Spleen (tissue), 11 donors: ENCODE results near the gene ZNF839. TPM values are rescaled to one million over a fixed set of nuclear protein-coding genes. Genes with fewer than 3 reads are reported as not detected.

ENCODE experiments used
- DNase-seq: peaks from one replicate; pipeline ENCODE4 v3.0.0-alpha.2; 2020
- H3K27ac ChIP-seq, 8 donors: fragments of 200-600 bp; sonication (generic) in 7 of 8; 1 replicate in 4 of 8; 2 replicates in 4 of 8; pipeline versions ENCODE4 v1.5.0 to v1.8.0; 2016 to 2021; ENCODE audit warnings: inconsistent platforms in 4 of 8, mild to moderate bottlenecking in 4 of 8, moderate library complexity in 1 of 8
- H3K27me3 ChIP-seq, 7 donors: fragments of 200-600 bp; sonication (generic) in 6 of 7; replicated peaks in 1 of 7; 1 replicate in 4 of 7; 2 replicates in 3 of 7; pipeline versions ENCODE4 v1.5.0 to v1.8.0; 2016 to 2021; ENCODE audit warnings: inconsistent platforms in 3 of 7, mild to moderate bottlenecking in 1 of 7
- H3K36me3 ChIP-seq, 6 donors: fragments of 200-600 bp; sonication (generic) in 5 of 6; 1 replicate in 4 of 6; 2 replicates in 2 of 6; pipeline versions ENCODE4 v1.5.0 to v1.8.0; 2016 to 2021; ENCODE audit warnings: inconsistent platforms in 2 of 6
- H3K4me1 ChIP-seq, 6 donors: fragments of 200-600 bp; sonication (generic) in 5 of 6; 1 replicate in 3 of 6; 2 replicates in 3 of 6; pipeline versions ENCODE4 v1.5.0 to v1.8.0; 2016 to 2021; ENCODE audit warnings: inconsistent platforms in 3 of 6
- H3K4me3 ChIP-seq, 8 donors: fragments of 200-600 bp; sonication (generic) in 7 of 8; 1 replicate in 4 of 8; 2 replicates in 4 of 8; pipeline versions ENCODE4 v1.5.0 to v1.8.0; 2016 to 2021; ENCODE audit warnings: inconsistent platforms in 4 of 8, mild to moderate bottlenecking in 4 of 8, moderate library complexity in 2 of 8
- H3K9me3 ChIP-seq, 8 donors: fragments of 200-600 bp; sonication (generic) in 7 of 8; 1 replicate in 4 of 8; 2 replicates in 4 of 8; pipeline versions ENCODE4 v1.5.0 to v1.8.0; 2016 to 2021; ENCODE audit warnings: inconsistent platforms in 4 of 8
- CTCF ChIP-seq, 11 experiments: fragments of 200-600 bp in 7 of 11; fragments of 450-650 bp in 4 of 11; sonication (generic) in 4 of 11; IDR thresholded peaks in 8 of 11; conservative IDR thresholded peaks in 3 of 11; 1 replicate in 7 of 11; 2 replicates in 4 of 11; pipeline versions ENCODE4 v1.4.0 to v1.8.0; 2016 to 2021; ENCODE audit warnings: antibody characterized with exemption in 11 of 11, inconsistent platforms in 4 of 11, mild to moderate bottlenecking in 1 of 11
- POLR2A ChIP-seq, 3 donors: fragments of 450-650 bp; IDR thresholded peaks; one replicate each; pipeline ENCODE4 v1.5.1; 2017; ENCODE audit warnings: antibody characterized with exemption in 3 of 3, mild to moderate bottlenecking in 1 of 3
- POLR2AphosphoS5 ChIP-seq, 3 donors: sonication (generic); formaldehyde crosslinking; IDR thresholded peaks; one replicate each; pipeline ENCODE4 v1.5.1; 2017; ENCODE audit warnings: antibody characterized with exemption in 3 of 3
- WGBS, 5 donors: extraction: QIAGEN DNeasy Blood & Tissue Kit in 3 of 5; methylation state at CpG; one replicate each; pipeline versions ENCODE4 v1.1.5 to v1.1.7; 2013 to 2018; 5-methylcytosine and 5-hydroxymethylcytosine counted together
- intact Hi-C: fragments of 100-400 bp; cut with DNase I; formaldehyde crosslinking; loops from one replicate; pipeline ENCODE4 v1.15.0; 2023; ENCODE audit warnings: low total_unique reads
- polyA plus RNA-seq, 3 donors: library from polyadenylated mRNA; stranded (reverse); fragments of 200-250 nt; gene quantifications; one replicate each; pipeline ENCODE4 v1.2.1, GENCODE V29; 2013
- total RNA-seq, 7 donors: library from RNA; depleted of rRNA in 3 of 7; stranded (reverse); fragments of >200 nt in 3 of 7; fragmentation: NEBNext Ultra II Directional in 4 of 7; extraction: Animal tissue kit (Norgen Biotek cat#: 25700) in 4 of 7; gene quantifications; one replicate each; pipeline versions ENCODE4 v1.1.0 to v1.2.1, GENCODE V29; 2016 to 2021
- donor health status: healthy with polysubstance abuse.
- donor health status: DM: no; HTN: no; CAD: no; lungs with moderate emphysema.
- donor health status: DM: no; HTN: no; CAD: no.
- donor health status: Bipolar disorder and iron deficiency.
- donor health status: healthy.
- donor health status: DM: no; HTN: no; CAD: no.
- donor health status: DM: yes; HTN: yes; CAD: no.

Gene ZNF839
- total and polyA plus RNA-seq, 10 donors: 10.3 to 28.5 (median 17.3) TPM

- Histone ChIP-seq H3K36me3 (peaks cover 0 to 61% (median 34%) of the 10 kb centered on the region in 6 donors), H3K27me3 (no peaks in the 10 kb centered on the region), H3K4me1 (peaks cover 0 to 8% (median 0%) of the 10 kb centered on the region in 6 donors), H3K27ac (no peak overlapping the region), H3K9me3 (no peaks in the 10 kb centered on the region), H3K4me3 (no peak overlapping the region)
- 72 to 89% (median 87%) methylated on average over 8 of the region's 8 CpGs for WGBS, 5 donors
- intact Hi-C loops: no loop called here
- no peak for TF ChIP-seq POLR2AphosphoS5 (IDR thresholded peaks at IDR 0.05)
- DNase-seq: no peak
Observed at GRCh38 chr14:102330806-102331205, 11.3 kb downstream of the ZNF839 start.

GRCh38 chr14:102333390-102333789 is 13.8 kb downstream of the ZNF839 start:
- DNase-seq: no peak
- 67 to 89% (median 83%) methylated on average over 7 of the region's 7 CpGs for WGBS, 5 donors
- Histone ChIP-seq H3K9me3 (no peaks in the 10 kb centered on the region), H3K4me1 (peaks cover 0 to 8% (median 0%) of the 10 kb centered on the region in 6 donors), H3K27me3 (no peaks in the 10 kb centered on the region), H3K27ac (peak overlapping the region in 2 of 8 donors; percentile 19 to 26), H3K4me3 (no peak overlapping the region), H3K36me3 (peaks cover 0 to 72% (median 37%) of the 10 kb centered on the region in 6 donors)
- no peak for TF ChIP-seq POLR2A (IDR thresholded peaks at IDR 0.05)
- intact Hi-C loops: no loop called here

GRCh38 chr14:102333795-102334705 is 14.5 kb downstream of the ZNF839 start:
- TF ChIP-seq POLR2A (IDR thresholded peaks at IDR 0.05): no peak
- peak in 1 of 3 donors; percentile 26 for TF ChIP-seq POLR2AphosphoS5 (IDR thresholded peaks at IDR 0.05)
- TF ChIP-seq CTCF (IDR thresholded peaks at IDR 0.05 in 8 of 11, conservative IDR thresholded peaks at IDR 0.05 in 3 of 11): no peak
- Histone ChIP-seq H3K27ac (peak overlapping the region in 3 of 8 donors; percentile 19 to 26 (median 24)), H3K4me1 (peaks cover 0 to 8% (median 0%) of the 10 kb centered on the region in 6 donors), H3K9me3 (no peaks in the 10 kb centered on the region), H3K36me3 (peaks cover 0 to 78% (median 43%) of the 10 kb centered on the region in 6 donors), H3K27me3 (no peaks in the 10 kb centered on the region), H3K4me3 (no peak overlapping the region)
- WGBS, 5 donors: 83 to 93% (median 91%) methylated on average over 13 of the region's 13 CpGs
- intact Hi-C loops: no loop called here
- peak; percentile 47 for DNase-seq

- TF ChIP-seq CTCF (IDR thresholded peaks at IDR 0.05 in 8 of 11, conservative IDR thresholded peaks at IDR 0.05 in 3 of 11): no peak
- no peak for TF ChIP-seq POLR2AphosphoS5 (IDR thresholded peaks at IDR 0.05)
- no peak for TF ChIP-seq POLR2A (IDR thresholded peaks at IDR 0.05)
- Histone ChIP-seq H3K27me3 (no peaks in the 10 kb centered on the region), H3K4me1 (peaks cover 0 to 8% (median 0%) of the 10 kb centered on the region in 6 donors), H3K9me3 (no peaks in the 10 kb centered on the region), H3K27ac (no peak overlapping the region), H3K36me3 (peaks cover 0 to 90% (median 53%) of the 10 kb centered on the region in 6 donors), H3K4me3 (no peak overlapping the region)
- intact Hi-C loops: no loop called here
- WGBS, 5 donors: 94 to 98% (median 96%) methylated on average over 7 of the region's 7 CpGs
- DNase-seq: peak; percentile 60
Observed at GRCh38 chr14:102335163-102335562, 15.6 kb downstream of the ZNF839 start.

GRCh38 chr14:102338724-102339123 is 19.2 kb downstream of the ZNF839 start:
- DNase-seq: no peak
- intact Hi-C loops: no loop called here
- Histone ChIP-seq H3K27me3 (no peaks in the 10 kb centered on the region), H3K9me3 (no peaks in the 10 kb centered on the region), H3K27ac (no peak overlapping the region), H3K4me3 (no peak overlapping the region), H3K4me1 (peaks cover 0 to 2% (median 0%) of the 10 kb centered on the region in 6 donors), H3K36me3 (peaks cover 0 to 100% (median 73%) of the 10 kb centered on the region in 6 donors)
- 87 to 94% (median 91%) methylated on average over 9 of the region's 9 CpGs for WGBS, 5 donors
- no peak for TF ChIP-seq POLR2AphosphoS5 (IDR thresholded peaks at IDR 0.05)
